ENCODE measurements around the gene OIP5. TPM values are rescaled to one million over a fixed set of nuclear protein-coding genes. Genes with fewer than 3 reads are reported as not detected.
A peak's percentile ranks its signal among the peaks of the same experiment; 100 is the strongest.

OIP5 gene
- 10 to 100 TPM in 2 of 4 donors, 1 to 10 TPM in 2; 2.7 to 16.3 (median 7.3) TPM for total RNA-seq

GRCh38 chr15:41332194-41333025 is at the start of gene OIP5, which contains the start of gene NUSAP1:
Gene OIP5, minus strand, starts transcription at chr15:41332591. Its CDS starts 30 bp downstream, at chr15:41332561.
Gene NUSAP1, plus strand, starts transcription at chr15:41332881. Its CDS starts 77 bp downstream, at chr15:41332958.
- TF ChIP-seq CTCF (IDR thresholded peaks at IDR 0.05): peak in 5 of 6 experiments; percentile 1 to 86 (median 25)
- TF ChIP-seq POLR2A (IDR thresholded peaks at IDR 0.05): peak in 3 of 4 donors; percentile 78 to 96 (median 78)
- H3K9me3 ChIP-seq: no peaks in the 10 kb centered on the region
- DNase-seq: peak; percentile 97
- H3K36me3 ChIP-seq: no peaks in the 10 kb centered on the region
- H3K4me3 ChIP-seq: peak within 1 kb of the TSS; percentile 71 to 97 (median 88)
- WGBS, 2 donors: 0% methylated on average over 11 to 18 of the region's 64 CpGs
- intact Hi-C loops (cut with DNase I): no loop called here
- H3K27ac ChIP-seq: peak within 1 kb of the TSS; percentile 77 to 94 (median 84)
- peaks cover 3 to 41% (median 4%) of the 10 kb centered on the region in 3 donors for H3K4me1 ChIP-seq
- no peaks in the 10 kb centered on the region for H3K27me3 ChIP-seq

GRCh38 chr15:41377978-41378377 is 45.6 kb upstream of the OIP5 start:
- no peak overlapping the region for H3K27ac ChIP-seq
- no peak for DNase-seq
- whole genome bisulfite sequencing, 2 donors: 92 to 96% methylated on average over 2 to 4 of the region's 4 CpGs
- TF ChIP-seq POLR2A (IDR thresholded peaks at IDR 0.05) (no peak), CTCF (IDR thresholded peaks at IDR 0.05) (no peak)
- H3K9me3 ChIP-seq: no peaks in the 10 kb centered on the region
- no peak overlapping the region for H3K4me3 ChIP-seq
- no peaks in the 10 kb centered on the region for H3K27me3 ChIP-seq
- H3K36me3 ChIP-seq: peaks cover 0 to 60% (median 7%) of the 10 kb centered on the region in 3 donors
- no peaks in the 10 kb centered on the region for H3K4me1 ChIP-seq
- intact Hi-C loops (cut with DNase I): no loop called here

GRCh38 chr15:41367418-41367817 is 35.0 kb upstream of the OIP5 start:
- no peaks in the 10 kb centered on the region for H3K4me1 ChIP-seq

GRCh38 chr15:41354371-41354770 is 22.0 kb upstream of the OIP5 start:
- Histone ChIP-seq H3K27ac (no peak overlapping the region), H3K4me3 (no peak overlapping the region), H3K36me3 (peaks cover 0 to 22% (median 0%) of the 10 kb centered on the region in 3 donors), H3K9me3 (no peaks in the 10 kb centered on the region), H3K4me1 (peaks cover 0 to 16% (median 3%) of the 10 kb centered on the region in 3 donors), H3K27me3 (no peaks in the 10 kb centered on the region)
- TF ChIP-seq POLR2A (IDR thresholded peaks at IDR 0.05) (no peak), CTCF (IDR thresholded peaks at IDR 0.05) (no peak)
- no peak for DNase-seq
- intact Hi-C loops (cut with DNase I): no loop called here
- WGBS, 2 donors: 87 to 95% methylated on average over 10 of the region's 10 CpGs

More at GRCh38 chr15:41367418-41367817, 35.0 kb upstream of the OIP5 start:
- Histone ChIP-seq H3K9me3 (no peaks in the 10 kb centered on the region), H3K27ac (no peak overlapping the region), H3K27me3 (no peaks in the 10 kb centered on the region), H3K36me3 (peaks cover 0 to 64% (median 0%) of the 10 kb centered on the region in 3 donors), H3K4me3 (no peak overlapping the region)
- no peak for TF ChIP-seq POLR2A (IDR thresholded peaks at IDR 0.05)
- no peak for DNase-seq
- intact Hi-C loops (cut with DNase I): no loop called here
- WGBS, 2 donors: 80 to 86% methylated on average over 2 of the region's 3 CpGs

GRCh38 chr15:41350057-41350717 is 17.8 kb upstream of the OIP5 start:
- peaks cover 0 to 12% (median 0%) of the 10 kb centered on the region in 3 donors for H3K36me3 ChIP-seq
- H3K9me3 ChIP-seq: no peaks in the 10 kb centered on the region
- no peaks in the 10 kb centered on the region for H3K27me3 ChIP-seq
- intact Hi-C loops (cut with DNase I): no loop called here
- peak overlapping the region in 2 of 4 donors; percentile 30 to 57 for H3K27ac ChIP-seq
- no peak for DNase-seq
- no peak for TF ChIP-seq POLR2A (IDR thresholded peaks at IDR 0.05)
- no peak for TF ChIP-seq CTCF (IDR thresholded peaks at IDR 0.05)
- H3K4me3 ChIP-seq: no peak overlapping the region
- 26 to 37% methylated on average over 9 to 10 of the region's 10 CpGs for WGBS, 2 donors
- H3K4me1 ChIP-seq: peaks cover 0 to 33% (median 3%) of the 10 kb centered on the region in 3 donors
